GM18502 (cell line): Measurements from ENCODE around the gene TTC39C.

Experiments used
- ATAC-seq: cut with Tn5 transposase; IDR thresholded peaks from one replicate; pipeline ENCODE4 v1.9.1; 2021; ENCODE audit warnings: mild to moderate bottlenecking; ENCODE audit not compliant: unreplicated experiment, poor library complexity

The TTC39C gene

GRCh38 chr18:24176727-24177416, 162.3 kb downstream of the TTC39C start:
- peak; percentile 97 for ATAC-seq

GRCh38 chr18:24177499-24178133, 163.1 kb downstream of the TTC39C start:
- ATAC-seq: no peak

- no peak for ATAC-seq
Observed at GRCh38 chr18:24180048-24180447, 165.5 kb downstream of the TTC39C start.

GRCh38 chr18:24181806-24182205, 167.3 kb downstream of the TTC39C start:
- no peak for ATAC-seq
